Left ventricle myocardium inferior (tissue), 1 donor: ENCODE results near the gene CFAP126. TPM values are rescaled to one million over a fixed set of nuclear protein-coding genes. Genes with fewer than 3 reads are reported as not detected.

Source experiments
- DNase-seq: peaks from one replicate; pipeline ENCODE4 v3.0.0-alpha.2; 2020
- H3K27ac ChIP-seq: fragments of 200-600 bp; replicated peaks from 2 replicates; pipeline ENCODE4 v1.8.0; 2021
- H3K27me3 ChIP-seq: fragments of 200-600 bp; 2 replicates; pipeline ENCODE4 v1.8.0; 2021; ENCODE audit warnings: low read depth
- H3K36me3 ChIP-seq: fragments of 200-600 bp; 2 replicates; pipeline ENCODE4 v1.8.0; 2021
- H3K4me1 ChIP-seq: fragments of 200-600 bp; 2 replicates; pipeline ENCODE4 v1.8.0; 2021
- H3K4me3 ChIP-seq: fragments of 200-600 bp; 2 replicates; pipeline ENCODE4 v1.8.0; 2021; ENCODE audit warnings: mild to moderate bottlenecking, moderate library complexity
- H3K9me3 ChIP-seq: fragments of 200-600 bp; replicated peaks from 2 replicates; pipeline ENCODE4 v1.8.0; 2021
- CTCF ChIP-seq: fragments of 200-600 bp; IDR thresholded peaks from 2 replicates; pipeline ENCODE4 v1.8.0; 2021; ENCODE audit warnings: antibody characterized with exemption, mild to moderate bottlenecking, borderline replicate concordance
- intact Hi-C: fragments of 100-400 bp; cut with micrococcal nuclease; formaldehyde crosslinking; loops from one replicate; pipeline ENCODE4 v1.11.0; 2022
- total RNA-seq: library from RNA; stranded (reverse); fragmentation: NEBNext Ultra II Directional; extraction: Animal tissue kit (Norgen Biotek cat#: 25700); gene quantifications from one replicate; pipeline ENCODE4 v1.2.1, GENCODE V29; 2021
- donor health status: DM: no; HTN: yes; CAD: no; lungs with severe emphysema.

CFAP126 gene
- total RNA-seq, 1 donor from 2014 or later: not detected

GRCh38 chr1:161373442-161373841 is 5.8 kb upstream of the CFAP126 start:
- intact Hi-C loops: no loop called here
- Histone ChIP-seq H3K9me3 (no peaks in the 10 kb centered on the region), H3K4me3 (no peak overlapping the region), H3K27ac (no peak overlapping the region), H3K4me1 (no peaks in the 10 kb centered on the region), H3K27me3 (no peaks in the 10 kb centered on the region), H3K36me3 (no peaks in the 10 kb centered on the region)
- no peak for DNase-seq
- no peak for TF ChIP-seq CTCF

DNA sequence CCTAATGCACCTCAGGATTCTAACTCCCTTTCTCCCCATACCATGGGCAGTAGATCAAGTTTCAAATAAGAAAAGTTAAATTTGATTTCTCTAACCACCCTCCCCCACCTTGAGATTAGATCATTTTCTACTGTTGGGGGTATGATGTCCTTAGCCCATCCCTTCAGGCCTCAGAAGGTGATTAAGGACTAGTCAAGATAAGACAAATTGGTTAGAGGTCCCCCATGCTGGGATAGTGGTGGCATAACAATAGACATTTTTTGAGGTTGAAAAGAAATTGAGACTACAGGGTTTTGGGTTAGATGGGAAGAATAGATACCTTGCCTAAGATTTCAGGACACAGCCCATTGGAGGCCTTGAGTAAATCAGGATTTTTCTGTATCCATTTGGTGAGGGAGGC is 2.5 kb downstream of the CFAP126 start:
- H3K27me3 ChIP-seq: no peaks in the 10 kb centered on the region
- H3K4me3 ChIP-seq: no peak overlapping the region
- no peak for DNase-seq
- H3K9me3 ChIP-seq: no peaks in the 10 kb centered on the region
- intact Hi-C loops: no loop called here
- TF ChIP-seq CTCF: no peak
- H3K36me3 ChIP-seq: peaks cover 22% of the 10 kb centered on the region
- H3K4me1 ChIP-seq: peaks cover 16% of the 10 kb centered on the region
- H3K27ac ChIP-seq: no peak overlapping the region

GRCh38 chr1:161364332-161364731 is 3.3 kb downstream of the CFAP126 start:
- Histone ChIP-seq H3K27ac (peak overlapping the region; percentile 2), H3K36me3 (peaks cover 22% of the 10 kb centered on the region), H3K4me1 (peaks cover 21% of the 10 kb centered on the region), H3K9me3 (no peaks in the 10 kb centered on the region), H3K4me3 (no peak overlapping the region), H3K27me3 (no peaks in the 10 kb centered on the region)
- intact Hi-C loops: no loop called here
- DNase-seq: no peak
- TF ChIP-seq CTCF: no peak

DNA sequence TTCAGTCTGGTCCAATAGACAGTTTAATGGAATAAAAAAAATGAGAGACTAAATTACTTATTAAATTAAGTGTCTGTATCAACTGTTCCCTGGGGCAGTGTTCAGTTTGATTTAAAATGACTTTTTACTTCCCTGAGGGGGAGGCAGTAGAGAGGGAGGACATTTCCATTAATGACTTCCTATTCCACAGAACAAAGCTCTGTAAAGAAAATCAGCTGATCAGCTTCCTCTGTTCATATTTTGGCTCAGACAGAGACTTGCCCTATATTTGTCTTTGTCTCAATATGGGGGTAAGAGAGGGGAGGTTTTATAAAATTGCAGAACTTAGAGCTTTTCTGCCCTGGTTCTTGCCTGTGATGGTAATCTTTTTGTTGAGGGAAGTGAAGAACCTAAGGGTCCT is 8.4 kb downstream of the CFAP126 start:
- TF ChIP-seq CTCF: no peak
- intact Hi-C loops: no loop called here
- peak overlapping the region; percentile 6 for H3K27ac ChIP-seq
- no peak for DNase-seq
- no peaks in the 10 kb centered on the region for H3K9me3 ChIP-seq
- H3K4me1 ChIP-seq: peaks cover 19% of the 10 kb centered on the region
- peaks cover 34% of the 10 kb centered on the region for H3K36me3 ChIP-seq
- H3K27me3 ChIP-seq: no peaks in the 10 kb centered on the region
- no peak overlapping the region for H3K4me3 ChIP-seq

- TF ChIP-seq CTCF: no peak
- H3K4me1 ChIP-seq: peaks cover 14% of the 10 kb centered on the region
- no peaks in the 10 kb centered on the region for H3K27me3 ChIP-seq
- H3K9me3 ChIP-seq: no peaks in the 10 kb centered on the region
- intact Hi-C loops: no loop called here
- no peak for DNase-seq
- no peak overlapping the region for H3K27ac ChIP-seq
- H3K4me3 ChIP-seq: no peak overlapping the region
- peaks cover 32% of the 10 kb centered on the region for H3K36me3 ChIP-seq
Observed at GRCh38 chr1:161357073-161357472, 10.6 kb downstream of the CFAP126 start.

DNA sequence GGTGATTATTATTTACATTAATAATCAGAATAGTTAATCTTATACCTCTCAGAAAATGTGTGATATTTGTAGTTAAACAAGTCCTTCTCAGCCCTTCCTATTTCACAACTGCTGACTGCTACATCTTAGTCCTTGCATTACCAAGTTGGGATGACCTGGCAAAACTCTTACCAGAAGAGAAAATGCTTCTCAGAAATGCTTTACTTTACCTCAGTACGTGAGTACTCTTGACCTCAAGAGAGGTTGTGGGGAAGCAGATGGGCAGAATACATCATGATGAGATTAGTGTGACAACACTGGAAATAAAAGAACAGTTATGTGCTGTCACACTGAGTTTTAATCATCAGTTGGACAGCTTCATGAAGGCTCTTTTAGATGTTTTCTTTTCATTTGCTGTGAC is 16.2 kb downstream of the CFAP126 start:
- TF ChIP-seq CTCF: no peak
- no peaks in the 10 kb centered on the region for H3K27me3 ChIP-seq
- H3K27ac ChIP-seq: no peak overlapping the region
- no peaks in the 10 kb centered on the region for H3K9me3 ChIP-seq
- no peak for DNase-seq
- no peak overlapping the region for H3K4me3 ChIP-seq
- H3K36me3 ChIP-seq: peaks cover 17% of the 10 kb centered on the region
- peaks cover 17% of the 10 kb centered on the region for H3K4me1 ChIP-seq
- intact Hi-C loops: no loop called here
